Measurements from ENCODE around the gene STON2. TPM values are rescaled to one million over a fixed set of nuclear protein-coding genes. Genes with fewer than 3 reads are reported as not detected.
A peak's percentile ranks its signal among the peaks of the same experiment; 100 is the strongest.

Gene STON2
- total RNA-seq, 1 experiment from 2014 or later = 8.6 TPM

DNA sequence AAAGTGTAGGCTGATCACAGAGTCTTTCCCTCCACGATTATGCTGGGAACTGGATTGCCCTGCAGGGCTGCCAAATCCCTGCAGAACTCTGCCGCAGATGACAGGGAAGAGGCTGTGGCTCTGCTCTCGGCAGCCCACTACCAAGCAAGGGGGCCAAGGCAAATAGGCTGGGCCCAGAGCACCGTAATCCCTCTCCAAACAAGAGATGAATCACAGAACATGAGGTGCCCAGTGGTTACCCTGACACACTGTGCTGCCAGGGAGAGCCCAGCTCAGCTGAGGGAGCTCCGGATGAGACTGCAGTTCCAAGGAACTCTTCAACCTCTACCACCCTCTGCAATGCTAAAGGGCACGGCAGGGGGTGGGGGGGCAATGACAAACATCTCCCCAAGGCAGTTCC, 33.9 kb downstream of the STON2 start:
- BruUV-seq (replicated peaks) = no TSS peak
- Histone ChIP-seq H3K36me3 (ENCODE audit: insufficient read depth, low read length, poor library complexity, severe bottlenecking) (no peaks in the 10 kb centered on the region), H3K27ac (ENCODE audit: low read depth, low read length, poor library complexity, severe bottlenecking) (no peak overlapping the region), H3K9me3 (ENCODE audit: low read depth, low read length, poor library complexity, severe bottlenecking) (no peaks in the 10 kb centered on the region), H3K4me3 (ENCODE audit: low read depth, low read length, poor library complexity, severe bottlenecking) (no peak overlapping the region), H3K27me3 (replicated peaks; ENCODE audit: insufficient read depth, low read depth, low read length, poor library complexity) (no peaks in the 10 kb centered on the region), H3K4me1 (ENCODE audit: insufficient read depth, low read length, poor library complexity, severe bottlenecking) (peaks cover 16% of the 10 kb centered on the region)
- no peak for TF ChIP-seq EZH2 (IDR thresholded peaks at IDR 0.05; ENCODE audit: borderline replicate concordance, low read depth, low read length, poor library complexity, severe bottlenecking)
- TF ChIP-seq, protein P1, sequence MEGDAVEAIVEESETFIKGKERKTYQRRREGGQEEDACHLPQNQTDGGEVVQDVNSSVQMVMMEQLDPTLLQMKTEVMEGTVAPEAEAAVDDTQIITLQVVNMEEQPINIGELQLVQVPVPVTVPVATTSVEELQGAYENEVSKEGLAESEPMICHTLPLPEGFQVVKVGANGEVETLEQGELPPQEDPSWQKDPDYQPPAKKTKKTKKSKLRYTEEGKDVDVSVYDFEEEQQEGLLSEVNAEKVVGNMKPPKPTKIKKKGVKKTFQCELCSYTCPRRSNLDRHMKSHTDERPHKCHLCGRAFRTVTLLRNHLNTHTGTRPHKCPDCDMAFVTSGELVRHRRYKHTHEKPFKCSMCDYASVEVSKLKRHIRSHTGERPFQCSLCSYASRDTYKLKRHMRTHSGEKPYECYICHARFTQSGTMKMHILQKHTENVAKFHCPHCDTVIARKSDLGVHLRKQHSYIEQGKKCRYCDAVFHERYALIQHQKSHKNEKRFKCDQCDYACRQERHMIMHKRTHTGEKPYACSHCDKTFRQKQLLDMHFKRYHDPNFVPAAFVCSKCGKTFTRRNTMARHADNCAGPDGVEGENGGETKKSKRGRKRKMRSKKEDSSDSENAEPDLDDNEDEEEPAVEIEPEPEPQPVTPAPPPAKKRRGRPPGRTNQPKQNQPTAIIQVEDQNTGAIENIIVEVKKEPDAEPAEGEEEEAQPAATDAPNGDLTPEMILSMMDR (conservative IDR thresholded peaks at IDR 0.05; ENCODE audit: low read depth, low read length) = no peak
- DNase-seq (ENCODE audit: low spot score) = no peak
- intact Hi-C loops (cut with micrococcal nuclease; ENCODE audit: unreplicated experiment) = no loop called here
- ChIA-PET POLR2A (ENCODE audit: low non-redundant PET) (no interaction called here), CTCF (no interaction called here)

GRCh38 chr14:81363746-81364378, 36.3 kb downstream of the STON2 start:
- peak; percentile 63 for DNase-seq (ENCODE audit: low spot score)
- ChIA-PET CTCF (no interaction called here), POLR2A (ENCODE audit: low non-redundant PET) (no interaction called here)
- TF ChIP-seq, protein P1 (conservative IDR thresholded peaks at IDR 0.05; ENCODE audit: low read depth, low read length) = no peak
- no peak for TF ChIP-seq EZH2 (IDR thresholded peaks at IDR 0.05; ENCODE audit: borderline replicate concordance, low read depth, low read length, poor library complexity, severe bottlenecking)
- no peaks in the 10 kb centered on the region for H3K9me3 ChIP-seq (ENCODE audit: low read depth, low read length, poor library complexity, severe bottlenecking)
- BruUV-seq (replicated peaks) = no TSS peak
- H3K27me3 ChIP-seq (replicated peaks; ENCODE audit: insufficient read depth, low read depth, low read length, poor library complexity) = no peaks in the 10 kb centered on the region
- H3K36me3 ChIP-seq (ENCODE audit: insufficient read depth, low read length, poor library complexity, severe bottlenecking) = no peaks in the 10 kb centered on the region
- peak overlapping the region; percentile 72 for H3K27ac ChIP-seq (ENCODE audit: low read depth, low read length, poor library complexity, severe bottlenecking)
- intact Hi-C loops (cut with micrococcal nuclease; ENCODE audit: unreplicated experiment) = no loop called here
- peak overlapping the region; percentile 35 for H3K4me3 ChIP-seq (ENCODE audit: low read depth, low read length, poor library complexity, severe bottlenecking)
- peaks cover 16% of the 10 kb centered on the region for H3K4me1 ChIP-seq (ENCODE audit: insufficient read depth, low read length, poor library complexity, severe bottlenecking)

- TF ChIP-seq, protein P1 (conservative IDR thresholded peaks at IDR 0.05; ENCODE audit: low read depth, low read length) = no peak
- no peak for TF ChIP-seq EZH2 (IDR thresholded peaks at IDR 0.05; ENCODE audit: borderline replicate concordance, low read depth, low read length, poor library complexity, severe bottlenecking)
- H3K9me3 ChIP-seq (ENCODE audit: low read depth, low read length, poor library complexity, severe bottlenecking) = no peaks in the 10 kb centered on the region
- no peak for DNase-seq (ENCODE audit: low spot score)
- ChIA-PET CTCF (no interaction called here), POLR2A (ENCODE audit: low non-redundant PET) (no interaction called here)
- H3K27me3 ChIP-seq (replicated peaks; ENCODE audit: insufficient read depth, low read depth, low read length, poor library complexity) = no peaks in the 10 kb centered on the region
- no peaks in the 10 kb centered on the region for H3K4me1 ChIP-seq (ENCODE audit: insufficient read depth, low read length, poor library complexity, severe bottlenecking)
- intact Hi-C loops (cut with micrococcal nuclease; ENCODE audit: unreplicated experiment) = no loop called here
- no peak overlapping the region for H3K4me3 ChIP-seq (ENCODE audit: low read depth, low read length, poor library complexity, severe bottlenecking)
- no peak overlapping the region for H3K27ac ChIP-seq (ENCODE audit: low read depth, low read length, poor library complexity, severe bottlenecking)
- no TSS peak for BruUV-seq (replicated peaks)
- no peaks in the 10 kb centered on the region for H3K36me3 ChIP-seq (ENCODE audit: insufficient read depth, low read length, poor library complexity, severe bottlenecking)
Observed at GRCh38 chr14:81353691-81354323, 46.3 kb downstream of the STON2 start.

Data from A673 (cell line).